Coronary artery (tissue), 2 donors: ENCODE data around the gene NIPSNAP2.

Experiments
- DNase-seq: peaks from one replicate; pipeline ENCODE4 v3.0.0-alpha.2; 2017; ENCODE audit warnings: low spot score
- H3K27ac ChIP-seq, 2 donors: fragments of 200-600 bp; sonication (generic); one replicate each; pipeline ENCODE4 v1.5.1; 2016 to 2019
- H3K4me3 ChIP-seq: fragments of 200-600 bp; sonication (generic); 2 replicates; pipeline ENCODE4 v1.5.1; 2016; ENCODE audit warnings: mild to moderate bottlenecking, moderate library complexity
- TF ChIP-seq, protein P1 (sequence below): fragments of 200-600 bp; sonication (generic); IDR thresholded peaks from one replicate; pipeline ENCODE4 v1.5.1; 2019; ENCODE audit warnings: antibody characterized with exemption

Gene NIPSNAP2

DNA sequence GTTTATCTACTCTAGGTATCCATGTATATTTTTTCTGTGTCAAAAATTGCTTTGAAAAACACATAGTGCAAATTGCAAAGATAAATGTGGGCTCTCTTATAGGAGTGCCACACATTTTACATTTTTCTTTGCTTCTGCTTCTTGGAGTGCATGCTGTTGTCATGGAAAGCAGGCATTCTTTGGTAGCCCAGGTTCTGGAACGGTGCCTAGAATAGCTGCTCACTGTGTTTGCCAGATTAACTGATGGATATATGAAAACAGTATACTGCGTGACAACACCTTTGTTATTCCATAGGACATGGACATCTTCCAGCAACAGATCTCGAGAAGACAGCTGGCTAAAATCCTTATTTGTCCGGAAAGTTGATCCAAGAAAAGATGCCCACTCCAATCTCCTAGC lies 13.4 kb downstream of the NIPSNAP2 start:
- TF ChIP-seq, protein P1, sequence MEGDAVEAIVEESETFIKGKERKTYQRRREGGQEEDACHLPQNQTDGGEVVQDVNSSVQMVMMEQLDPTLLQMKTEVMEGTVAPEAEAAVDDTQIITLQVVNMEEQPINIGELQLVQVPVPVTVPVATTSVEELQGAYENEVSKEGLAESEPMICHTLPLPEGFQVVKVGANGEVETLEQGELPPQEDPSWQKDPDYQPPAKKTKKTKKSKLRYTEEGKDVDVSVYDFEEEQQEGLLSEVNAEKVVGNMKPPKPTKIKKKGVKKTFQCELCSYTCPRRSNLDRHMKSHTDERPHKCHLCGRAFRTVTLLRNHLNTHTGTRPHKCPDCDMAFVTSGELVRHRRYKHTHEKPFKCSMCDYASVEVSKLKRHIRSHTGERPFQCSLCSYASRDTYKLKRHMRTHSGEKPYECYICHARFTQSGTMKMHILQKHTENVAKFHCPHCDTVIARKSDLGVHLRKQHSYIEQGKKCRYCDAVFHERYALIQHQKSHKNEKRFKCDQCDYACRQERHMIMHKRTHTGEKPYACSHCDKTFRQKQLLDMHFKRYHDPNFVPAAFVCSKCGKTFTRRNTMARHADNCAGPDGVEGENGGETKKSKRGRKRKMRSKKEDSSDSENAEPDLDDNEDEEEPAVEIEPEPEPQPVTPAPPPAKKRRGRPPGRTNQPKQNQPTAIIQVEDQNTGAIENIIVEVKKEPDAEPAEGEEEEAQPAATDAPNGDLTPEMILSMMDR, result no peak
- H3K27ac ChIP-seq, result no peak overlapping the region

DNA sequence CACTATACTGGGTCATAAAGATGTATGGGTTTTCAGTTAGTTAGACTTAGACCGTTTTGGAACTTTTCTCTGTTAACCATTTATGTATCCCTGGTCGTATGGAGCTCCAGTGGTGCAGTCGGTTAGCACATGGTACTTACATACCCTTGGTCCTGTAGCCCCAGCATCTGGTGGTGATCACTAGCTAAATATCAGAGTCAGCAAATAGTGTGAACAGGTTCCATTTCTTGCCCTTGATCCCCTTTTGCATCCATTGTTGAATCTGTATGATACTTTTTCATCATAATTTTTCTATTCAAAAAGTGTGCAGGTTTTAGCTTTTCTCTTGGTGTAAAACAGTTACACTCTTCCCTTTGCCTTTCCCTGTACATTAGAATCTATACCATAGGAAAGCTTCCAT lies 15.9 kb downstream of the NIPSNAP2 start:
- TF ChIP-seq, protein P1, result no peak
- no peak overlapping the region for H3K27ac ChIP-seq
- no peak for DNase-seq
- H3K4me3 ChIP-seq, result no peak overlapping the region

More for the DNA sequence above, 13.4 kb downstream of the NIPSNAP2 start:
- no peak for DNase-seq
- no peak overlapping the region for H3K4me3 ChIP-seq

DNA sequence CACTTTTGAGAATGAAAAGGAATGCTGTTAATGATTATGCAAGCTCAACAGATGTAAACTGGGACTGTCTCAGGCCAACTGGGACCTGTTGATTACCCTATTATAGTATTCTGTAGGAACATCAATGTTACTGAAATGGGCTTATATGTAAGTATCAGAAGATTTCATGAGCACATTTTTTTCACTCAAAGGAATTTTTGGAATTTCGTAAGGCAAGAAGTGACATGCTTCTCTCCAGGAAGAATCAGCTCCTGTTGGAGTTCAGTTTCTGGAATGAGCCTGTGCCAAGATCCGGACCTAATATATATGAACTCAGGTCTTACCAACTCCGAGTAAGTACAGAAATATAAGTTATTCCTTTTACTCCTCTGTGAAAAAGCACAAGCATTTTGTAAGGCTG lies 19.2 kb downstream of the NIPSNAP2 start:
- TF ChIP-seq, protein P1, result no peak
- Histone ChIP-seq H3K27ac (no peak overlapping the region), H3K4me3 (no peak overlapping the region)
- DNase-seq, result no peak

DNA sequence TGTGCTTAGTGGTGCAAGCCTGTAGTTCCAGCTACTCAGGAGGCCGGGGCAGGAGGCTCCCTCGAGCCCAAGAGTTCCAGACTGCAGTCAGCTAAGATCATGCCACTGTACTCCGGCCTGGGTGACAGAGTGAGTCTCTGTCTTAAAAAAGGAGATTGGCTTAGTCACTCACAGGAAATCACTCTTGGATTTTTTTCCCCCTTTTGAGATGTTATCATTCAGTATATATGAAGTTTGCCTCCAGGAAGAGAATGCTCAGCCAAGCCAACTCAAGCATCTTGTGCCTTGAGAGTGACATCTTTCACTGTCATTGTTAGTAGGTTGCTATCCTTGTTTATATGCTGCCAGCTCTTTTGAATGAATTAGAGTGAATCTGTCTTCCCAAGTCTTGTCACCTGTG lies 28.0 kb downstream of the NIPSNAP2 start:
- TF ChIP-seq, protein P1, result no peak
- no peak for DNase-seq
- H3K27ac ChIP-seq, result no peak overlapping the region
- no peak overlapping the region for H3K4me3 ChIP-seq

DNA sequence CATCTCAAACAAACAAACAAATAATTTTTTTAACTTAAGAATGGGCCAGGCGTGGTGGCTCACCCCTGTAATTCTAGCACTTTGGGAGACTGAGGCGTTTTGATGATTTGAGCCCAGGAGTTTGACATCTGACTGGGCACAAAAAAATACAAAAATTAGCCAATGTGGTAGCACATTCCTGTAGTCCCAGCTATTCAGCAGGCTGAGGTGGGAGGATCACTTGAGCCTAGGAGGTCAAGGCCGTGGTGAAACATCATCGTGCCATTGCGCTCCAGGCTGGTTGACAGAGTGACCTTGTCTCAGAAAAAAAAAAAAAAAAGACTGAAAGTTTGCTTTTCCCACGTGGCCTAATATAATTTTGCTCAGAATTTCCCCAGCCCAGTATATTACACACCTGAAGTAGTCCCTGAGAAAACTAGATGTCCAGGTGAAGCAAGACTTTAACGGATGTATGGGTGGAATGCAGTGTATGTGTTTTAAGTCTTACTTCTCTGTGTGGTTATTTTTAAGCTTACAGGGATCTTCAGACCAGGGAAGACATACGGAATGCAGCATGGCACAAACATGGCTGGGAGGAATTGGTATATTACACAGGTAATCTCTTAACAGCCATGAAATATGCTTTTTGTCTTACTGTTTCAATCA lies 32.6 kb downstream of the NIPSNAP2 start:
- DNase-seq, result no peak
- TF ChIP-seq, protein P1, result no peak

DNA sequence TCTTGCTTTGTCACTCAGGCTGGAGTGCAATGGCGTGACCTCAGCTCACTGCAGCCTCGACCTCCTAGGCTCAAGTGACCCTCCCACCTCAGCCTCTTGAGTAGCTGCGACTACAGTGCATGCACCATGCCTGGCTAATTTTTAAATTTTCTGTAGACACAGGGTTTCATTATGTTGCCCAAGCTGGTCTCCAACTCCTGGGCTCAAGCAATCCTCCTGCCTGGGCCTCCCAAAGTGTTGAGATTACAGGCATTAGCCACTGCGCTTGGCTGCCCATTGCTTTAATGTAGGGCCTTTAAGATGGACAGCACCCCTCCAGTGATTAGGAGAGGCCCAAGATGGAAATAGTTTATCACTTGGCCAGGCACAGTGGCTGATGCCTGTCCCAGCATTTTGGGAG lies 39.4 kb downstream of the NIPSNAP2 start:
- DNase-seq, result no peak
- TF ChIP-seq, protein P1, result no peak
- H3K27ac ChIP-seq, result no peak overlapping the region
- H3K4me3 ChIP-seq, result no peak overlapping the region

More for the DNA sequence above, 32.6 kb downstream of the NIPSNAP2 start:
- Histone ChIP-seq H3K4me3 (no peak overlapping the region), H3K27ac (no peak overlapping the region)

DNA sequence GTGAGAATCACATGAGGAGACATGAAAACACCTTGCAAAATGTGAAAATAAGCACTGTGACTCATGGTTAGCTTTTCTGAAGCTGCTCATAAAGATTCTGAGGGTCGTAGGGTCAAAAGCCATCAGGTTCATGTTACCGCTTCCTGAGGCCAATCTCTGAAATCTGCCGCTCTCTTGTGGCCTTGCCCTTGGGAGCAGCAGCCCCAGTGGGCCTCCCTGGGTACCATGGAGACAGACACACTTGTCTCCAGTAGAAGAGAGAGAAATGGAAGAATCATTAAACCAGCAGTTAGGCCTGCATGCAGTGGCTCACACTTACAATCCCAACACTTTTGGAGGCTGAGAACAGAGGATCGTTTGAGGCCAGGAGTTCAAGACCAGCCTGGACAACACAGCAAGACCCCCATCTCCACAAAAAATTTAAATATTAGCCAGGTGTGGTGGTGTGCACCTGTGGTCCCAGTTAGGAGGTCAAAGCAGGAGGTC lies 42.8 kb downstream of the NIPSNAP2 start:
- no peak for DNase-seq
- TF ChIP-seq, protein P1, result no peak
- Histone ChIP-seq H3K4me3 (no peak overlapping the region), H3K27ac (no peak overlapping the region)
